Breast epithelium (tissue), 4 donors: Measurements from ENCODE around the gene ESCO1. TPM values are rescaled to one million over a fixed set of nuclear protein-coding genes. Genes with fewer than 3 reads are reported as not detected.

Experiments
- DNase-seq, 2 donors: peaks; one replicate each; pipeline ENCODE4 v3.0.0-alpha.2; 2019; ENCODE audit warnings: low spot score in 2 of 2
- H3K27ac ChIP-seq, 2 donors: fragments of 200-600 bp; sonication (generic) in 1 of 2; one replicate each; pipeline ENCODE4 v1.5.1; 2016 to 2019; ENCODE audit warnings: mild to moderate bottlenecking in 1 of 2
- H3K27me3 ChIP-seq, 2 donors: fragments of 200-600 bp; sonication (generic) in 1 of 2; one replicate each; pipeline versions ENCODE4 v1.5.1 to v1.6.0; 2017 to 2019; ENCODE audit warnings: control low read depth in 1 of 2, mild to moderate bottlenecking in 1 of 2
- H3K36me3 ChIP-seq: fragments of 200-600 bp; one replicate; pipeline ENCODE4 v1.5.1; 2019
- H3K4me1 ChIP-seq, 2 donors: fragments of 200-600 bp; sonication (generic); one replicate each; pipeline ENCODE4 v1.5.1; 2016 to 2019; ENCODE audit warnings: control low read depth in 1 of 2
- H3K4me3 ChIP-seq, 3 donors: fragments of 200-600 bp; sonication (generic); 1 replicate in 2 of 3; 2 replicates in 1 of 3; pipeline ENCODE4 v1.5.1; 2016 to 2019; ENCODE audit warnings: mild to moderate bottlenecking in 3 of 3, moderate library complexity in 2 of 3
- H3K9me3 ChIP-seq, 2 donors: fragments of 200-600 bp; sonication (generic) in 1 of 2; one replicate each; pipeline ENCODE4 v1.5.1; 2016 to 2019; ENCODE audit warnings: control low read depth in 1 of 2
- CTCF ChIP-seq, 3 donors: fragments of 450-650 bp; IDR thresholded peaks; one replicate each; pipeline ENCODE4 v1.5.1; 2016 to 2017; ENCODE audit warnings: antibody characterized with exemption in 3 of 3, mild to moderate bottlenecking in 3 of 3, moderate library complexity in 3 of 3
- POLR2A ChIP-seq: fragments of 450-650 bp; IDR thresholded peaks from one replicate; pipeline ENCODE4 v1.6.1; 2016; ENCODE audit warnings: antibody characterized with exemption, mild to moderate bottlenecking, moderate library complexity
- POLR2AphosphoS5 ChIP-seq, 3 donors: sonication (generic); formaldehyde crosslinking; IDR thresholded peaks; one replicate each; pipeline ENCODE4 v1.6.1; 2017; ENCODE audit warnings: antibody characterized with exemption in 3 of 3
- intact Hi-C: fragments of 100-400 bp; cut with DNase I; formaldehyde crosslinking; loops from one replicate; pipeline ENCODE4 v1.15.1; 2023; ENCODE audit warnings: low total_unique reads
- total RNA-seq, 3 donors: library from RNA; depleted of rRNA; stranded (reverse); fragments of >200 nt; gene quantifications; one replicate each; pipeline ENCODE4 v1.1.0, GENCODE V29; 2016

ESCO1 gene
- total RNA-seq, 3 donors from 2014 or later: 14.2 to 28.2 (median 18.4) TPM

- intact Hi-C loops: no loop called here
- H3K9me3 ChIP-seq: no peaks in the 10 kb centered on the region
- H3K4me3 ChIP-seq: no peak overlapping the region
- peak overlapping the region; percentile 45 to 56 for H3K27ac ChIP-seq
- no peaks in the 10 kb centered on the region for H3K36me3 ChIP-seq
- H3K4me1 ChIP-seq: no peaks in the 10 kb centered on the region
- H3K27me3 ChIP-seq: no peaks in the 10 kb centered on the region
- DNase-seq: no peak
- TF ChIP-seq POLR2A (no peak), CTCF (IDR thresholded peaks at IDR 0.05) (no peak), POLR2AphosphoS5 (IDR thresholded peaks at IDR 0.05) (no peak)
These were observed 104.1 kb downstream of the ESCO1 start for GRCh38 chr18:21496277-21496835.

DNA sequence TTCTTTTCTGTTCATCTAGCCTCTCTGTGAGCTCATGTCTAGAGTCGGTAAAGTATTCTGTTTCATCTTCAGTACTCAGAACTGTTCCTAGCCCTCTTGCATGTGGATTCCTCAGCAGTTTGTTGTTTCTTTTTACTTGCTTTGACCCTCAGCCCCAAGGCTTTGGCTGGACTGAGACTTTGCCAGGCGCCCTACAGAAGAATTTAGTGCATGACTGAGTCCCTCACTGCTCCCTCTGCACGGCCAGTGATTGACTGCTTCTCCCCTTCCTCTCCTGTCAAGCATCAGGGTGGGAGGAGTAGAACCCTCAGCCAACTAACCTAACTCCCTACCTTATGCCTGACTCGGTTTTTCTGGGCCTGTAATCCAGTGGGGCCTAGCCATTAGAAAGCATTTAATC, 109.8 kb downstream of the ESCO1 start:
- Histone ChIP-seq H3K36me3 (no peaks in the 10 kb centered on the region), H3K27me3 (no peaks in the 10 kb centered on the region), H3K4me1 (no peaks in the 10 kb centered on the region), H3K9me3 (no peaks in the 10 kb centered on the region), H3K4me3 (no peak overlapping the region), H3K27ac (no peak overlapping the region)
- no peak for DNase-seq
- TF ChIP-seq CTCF (IDR thresholded peaks at IDR 0.05) (no peak), POLR2A (no peak), POLR2AphosphoS5 (IDR thresholded peaks at IDR 0.05) (no peak)
- intact Hi-C loops: no loop called here

GRCh38 chr18:21489919-21490495, 110.5 kb downstream of the ESCO1 start:
- Histone ChIP-seq H3K27ac (no peak overlapping the region), H3K4me1 (no peaks in the 10 kb centered on the region), H3K27me3 (no peaks in the 10 kb centered on the region), H3K36me3 (no peaks in the 10 kb centered on the region), H3K4me3 (no peak overlapping the region), H3K9me3 (no peaks in the 10 kb centered on the region)
- intact Hi-C loops: no loop called here
- no peak for DNase-seq
- no peak for TF ChIP-seq CTCF (IDR thresholded peaks at IDR 0.05)
- TF ChIP-seq POLR2A: no peak
- TF ChIP-seq POLR2AphosphoS5 (IDR thresholded peaks at IDR 0.05): no peak

- intact Hi-C loops: no loop called here
- Histone ChIP-seq H3K9me3 (no peaks in the 10 kb centered on the region), H3K27ac (no peak overlapping the region), H3K27me3 (no peaks in the 10 kb centered on the region), H3K4me3 (no peak overlapping the region), H3K36me3 (no peaks in the 10 kb centered on the region), H3K4me1 (no peaks in the 10 kb centered on the region)
- TF ChIP-seq POLR2AphosphoS5 (IDR thresholded peaks at IDR 0.05) (no peak), POLR2A (no peak), CTCF (IDR thresholded peaks at IDR 0.05) (peak in 2 of 3 donors; percentile 48 to 56)
- no peak for DNase-seq
These were observed 111.3 kb downstream of the ESCO1 start for GRCh38 chr18:21489119-21489750.

DNA sequence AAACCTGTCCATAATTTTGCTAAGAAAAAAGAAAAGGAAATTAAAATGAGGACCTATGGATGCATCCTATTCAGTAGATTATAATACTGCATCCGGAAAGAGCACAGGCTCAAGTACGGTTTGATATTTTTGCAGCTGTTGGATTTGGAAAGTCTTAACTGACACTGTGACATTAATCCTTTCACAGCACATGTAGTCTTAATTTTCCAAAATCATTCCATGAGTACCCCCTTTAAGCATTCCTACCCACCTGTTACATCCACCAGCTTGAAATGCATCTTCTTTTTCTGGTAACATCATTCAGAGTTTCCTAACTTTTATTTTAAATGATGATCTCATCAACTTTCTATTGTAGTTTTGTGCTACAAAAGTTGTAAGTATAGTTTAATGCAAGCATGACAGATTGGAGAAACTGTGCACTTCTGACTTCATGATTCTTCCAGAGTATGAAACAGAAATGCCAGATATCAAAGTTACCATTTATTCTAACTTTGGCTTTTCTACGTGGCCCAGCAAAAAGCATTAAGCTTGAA, 113.5 kb downstream of the ESCO1 start:
- TF ChIP-seq POLR2A (no peak), POLR2AphosphoS5 (IDR thresholded peaks at IDR 0.05) (no peak), CTCF (IDR thresholded peaks at IDR 0.05) (no peak)
- no peaks in the 10 kb centered on the region for H3K27me3 ChIP-seq
- H3K4me1 ChIP-seq: no peaks in the 10 kb centered on the region
- intact Hi-C loops: no loop called here
- H3K4me3 ChIP-seq: no peak overlapping the region
- no peaks in the 10 kb centered on the region for H3K9me3 ChIP-seq
- no peak for DNase-seq
- H3K36me3 ChIP-seq: no peaks in the 10 kb centered on the region
- no peak overlapping the region for H3K27ac ChIP-seq
